Astrocyte of the spinal cord (primary cell): ENCODE data around the gene RBM19.
A peak's percentile ranks its signal among the peaks of the same experiment; 100 is the strongest.

Experiments
- DNase-seq: peaks from one replicate; pipeline ENCODE4 v3.0.0; 2011; ENCODE audit warnings: low read depth, low spot score
- H3K4me3 ChIP-seq: 2 replicates; pipeline ENCODE4 v1.5.1; 2011; ENCODE audit warnings: low read depth, mild to moderate bottlenecking, low read length, moderate library complexity
- CTCF ChIP-seq: IDR thresholded peaks from 2 replicates; pipeline ENCODE4 v1.5.1; 2012; ENCODE audit warnings: low read depth, mild to moderate bottlenecking, low read length, inconsistent platforms
- in situ Hi-C: cut with HindIII; loops from 2 replicates; pipeline ENCODE4 v1.10.0; 2017; ENCODE audit warnings: low sequenced_read_pairs

Gene RBM19

GRCh38 chr12:113874999-113875561 is 91.0 kb downstream of the RBM19 start:
- in situ Hi-C loops = no loop called here
- no peak overlapping the region for H3K4me3 ChIP-seq
- DNase-seq = peak; percentile 77
- TF ChIP-seq CTCF = no peak

- DNase-seq = no peak
- no peak for TF ChIP-seq CTCF
- H3K4me3 ChIP-seq = no peak overlapping the region
- in situ Hi-C loops = no loop called here
Measured at GRCh38 chr12:113874326-113874725, 91.8 kb downstream of the RBM19 start.

GRCh38 chr12:113873740-113874139 is 92.4 kb downstream of the RBM19 start:
- no peak overlapping the region for H3K4me3 ChIP-seq
- in situ Hi-C loops = no loop called here
- DNase-seq = no peak
- TF ChIP-seq CTCF = no peak

GRCh38 chr12:113870890-113871289 is 95.2 kb downstream of the RBM19 start:
- no peak for TF ChIP-seq CTCF
- in situ Hi-C loops = no loop called here

GRCh38 chr12:113870035-113870434 is 96.1 kb downstream of the RBM19 start:
- TF ChIP-seq CTCF = no peak
- no peak for DNase-seq
- in situ Hi-C loops = no loop called here
- H3K4me3 ChIP-seq = no peak overlapping the region

More at GRCh38 chr12:113870890-113871289, 95.2 kb downstream of the RBM19 start:
- DNase-seq = no peak
- H3K4me3 ChIP-seq = no peak overlapping the region

GRCh38 chr12:113868365-113868764 is 97.8 kb downstream of the RBM19 start:
- in situ Hi-C loops = no loop called here
- no peak for TF ChIP-seq CTCF
- DNase-seq = no peak
- no peak overlapping the region for H3K4me3 ChIP-seq

GRCh38 chr12:113867258-113867657 is 98.9 kb downstream of the RBM19 start:
- no peak for DNase-seq
- in situ Hi-C loops = no loop called here
- peak; percentile 65 for TF ChIP-seq CTCF
- H3K4me3 ChIP-seq = no peak overlapping the region
